NCI-H774 (cell line): Measurements from ENCODE around the gene RPRD1B.

ENCODE experiments used
- DNase-seq: peaks from one replicate; lab custom pipeline; 2025; lab: John Stamatoyannopoulos, UW

The RPRD1B gene

GRCh38 chr20:38120625-38120988, 87.1 kb downstream of the RPRD1B start:
- DNase-seq, result no peak

- DNase-seq, result no peak
Measured at GRCh38 chr20:38121741-38122140, 88.2 kb downstream of the RPRD1B start.

- DNase-seq, result no peak
Measured at GRCh38 chr20:38123021-38123587, 89.6 kb downstream of the RPRD1B start.

GRCh38 chr20:38125157-38126056, 91.9 kb downstream of the RPRD1B start:
- peak; percentile 96 for DNase-seq

GRCh38 chr20:38126146-38126921, 92.8 kb downstream of the RPRD1B start:
- DNase-seq, result no peak

GRCh38 chr20:38126932-38127621, 93.5 kb downstream of the RPRD1B start:
- DNase-seq, result no peak

- DNase-seq, result no peak
Measured at GRCh38 chr20:38127920-38128528, 94.5 kb downstream of the RPRD1B start.

- DNase-seq, result no peak
Measured at GRCh38 chr20:38128691-38129090, 95.1 kb downstream of the RPRD1B start.

GRCh38 chr20:38129248-38129865, 95.8 kb downstream of the RPRD1B start:
- DNase-seq, result no peak

- no peak for DNase-seq
Measured at GRCh38 chr20:38129893-38130609, 96.5 kb downstream of the RPRD1B start.

- DNase-seq, result no peak
Measured at GRCh38 chr20:38130687-38131587, 97.4 kb downstream of the RPRD1B start.

- DNase-seq, result no peak
Measured at GRCh38 chr20:38131588-38132121, 98.1 kb downstream of the RPRD1B start.

- no peak for DNase-seq
Measured at GRCh38 chr20:38132156-38132909, 98.8 kb downstream of the RPRD1B start.

- DNase-seq, result no peak
Measured at GRCh38 chr20:38132910-38133501, 99.5 kb downstream of the RPRD1B start.

GRCh38 chr20:38133680-38134426, 100.3 kb downstream of the RPRD1B start:
- DNase-seq, result no peak

GRCh38 chr20:38134427-38135270, 101.1 kb downstream of the RPRD1B start:
- no peak for DNase-seq

- no peak for DNase-seq
Measured at GRCh38 chr20:38135271-38135650, 101.7 kb downstream of the RPRD1B start.
